GM19395 (cell line): ENCODE data around the gene CUL2.
"Not testable (repeated sequence)": the region's sequence is repeated elsewhere in the genome, so short reads cannot be mapped to it uniquely, and the experiment has no call there.

Experiments
- ATAC-seq: cut with Tn5 transposase; IDR thresholded peaks from one replicate; pipeline ENCODE4 v1.9.1; 2021; ENCODE audit warnings: mild to moderate bottlenecking, moderate library complexity; ENCODE audit not compliant: unreplicated experiment

The CUL2 gene

GRCh38 chr10:34985146-34985545, 105.0 kb downstream of the CUL2 start:
- no peak for ATAC-seq

GRCh38 chr10:34981844-34982243, 108.3 kb downstream of the CUL2 start:
- ATAC-seq, result no peak

- no peak for ATAC-seq
Measured at GRCh38 chr10:34979938-34980337, 110.2 kb downstream of the CUL2 start.

GRCh38 chr10:34978080-34978479, 112.1 kb downstream of the CUL2 start:
- no peak for ATAC-seq

- not testable (repeated sequence) for ATAC-seq
Measured at GRCh38 chr10:34976380-34976910, 113.7 kb downstream of the CUL2 start.

- ATAC-seq, result not testable (repeated sequence)
Measured at GRCh38 chr10:34974364-34975065, 115.6 kb downstream of the CUL2 start.

GRCh38 chr10:34973757-34974156, 116.4 kb downstream of the CUL2 start:
- ATAC-seq, result not testable (repeated sequence)

- not testable (repeated sequence) for ATAC-seq
Measured at GRCh38 chr10:34973121-34973520, 117.0 kb downstream of the CUL2 start.

GRCh38 chr10:34972591-34972990, 117.5 kb downstream of the CUL2 start:
- ATAC-seq, result not testable (repeated sequence)

GRCh38 chr10:34971606-34972334, 118.4 kb downstream of the CUL2 start:
- ATAC-seq, result not testable (repeated sequence)

GRCh38 chr10:34969171-34969570, 121.0 kb downstream of the CUL2 start:
- no peak for ATAC-seq

GRCh38 chr10:34967335-34967880, 122.7 kb downstream of the CUL2 start:
- ATAC-seq, result no peak

GRCh38 chr10:34966451-34966850, 123.7 kb downstream of the CUL2 start:
- no peak for ATAC-seq

- no peak for ATAC-seq
Measured at GRCh38 chr10:34966040-34966439, 124.1 kb downstream of the CUL2 start.

- ATAC-seq, result no peak
Measured at GRCh38 chr10:34964166-34964800, 125.9 kb downstream of the CUL2 start.

GRCh38 chr10:34962866-34963265, 127.3 kb downstream of the CUL2 start:
- no peak for ATAC-seq

GRCh38 chr10:34960983-34961382, 129.2 kb downstream of the CUL2 start:
- no peak for ATAC-seq

GRCh38 chr10:34959786-34960185, 130.4 kb downstream of the CUL2 start:
- no peak for ATAC-seq

- no peak for ATAC-seq
Measured at GRCh38 chr10:34959321-34959720, 130.8 kb downstream of the CUL2 start.
